GM12874 (cell line): ENCODE data around the gene HIKESHI.
A peak's percentile ranks its signal among the peaks of the same experiment; 100 is the strongest.

Experiments used
- TF ChIP-seq, protein P1 (sequence below): IDR thresholded peaks from 2 replicates; pipeline ENCODE4 v1.5.1; 2011; ENCODE audit warnings: low read depth, mild to moderate bottlenecking, control low read depth, low read length, moderate library complexity; ENCODE audit not compliant: insufficient read depth

HIKESHI gene

DNA sequence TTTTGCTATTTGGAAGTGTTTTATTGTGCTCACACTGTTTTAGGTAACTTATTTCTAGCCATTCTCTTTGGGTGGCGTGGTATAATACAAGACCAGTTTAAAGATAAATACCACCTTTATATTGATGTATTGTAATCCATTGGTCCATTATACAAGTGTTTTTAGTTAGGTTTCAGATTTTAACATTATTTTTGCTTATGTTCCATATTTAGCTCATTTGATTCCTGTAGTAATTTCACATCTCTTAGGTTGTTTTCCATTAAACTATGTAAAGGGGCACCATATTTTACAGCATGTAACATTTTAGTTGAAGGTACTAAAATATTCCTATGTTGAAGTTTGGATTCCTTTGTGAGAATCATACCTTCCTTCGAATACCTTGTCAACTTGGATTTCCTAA lies 37.4 kb upstream of the HIKESHI start:
- TF ChIP-seq, protein P1, sequence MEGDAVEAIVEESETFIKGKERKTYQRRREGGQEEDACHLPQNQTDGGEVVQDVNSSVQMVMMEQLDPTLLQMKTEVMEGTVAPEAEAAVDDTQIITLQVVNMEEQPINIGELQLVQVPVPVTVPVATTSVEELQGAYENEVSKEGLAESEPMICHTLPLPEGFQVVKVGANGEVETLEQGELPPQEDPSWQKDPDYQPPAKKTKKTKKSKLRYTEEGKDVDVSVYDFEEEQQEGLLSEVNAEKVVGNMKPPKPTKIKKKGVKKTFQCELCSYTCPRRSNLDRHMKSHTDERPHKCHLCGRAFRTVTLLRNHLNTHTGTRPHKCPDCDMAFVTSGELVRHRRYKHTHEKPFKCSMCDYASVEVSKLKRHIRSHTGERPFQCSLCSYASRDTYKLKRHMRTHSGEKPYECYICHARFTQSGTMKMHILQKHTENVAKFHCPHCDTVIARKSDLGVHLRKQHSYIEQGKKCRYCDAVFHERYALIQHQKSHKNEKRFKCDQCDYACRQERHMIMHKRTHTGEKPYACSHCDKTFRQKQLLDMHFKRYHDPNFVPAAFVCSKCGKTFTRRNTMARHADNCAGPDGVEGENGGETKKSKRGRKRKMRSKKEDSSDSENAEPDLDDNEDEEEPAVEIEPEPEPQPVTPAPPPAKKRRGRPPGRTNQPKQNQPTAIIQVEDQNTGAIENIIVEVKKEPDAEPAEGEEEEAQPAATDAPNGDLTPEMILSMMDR, result no peak

DNA sequence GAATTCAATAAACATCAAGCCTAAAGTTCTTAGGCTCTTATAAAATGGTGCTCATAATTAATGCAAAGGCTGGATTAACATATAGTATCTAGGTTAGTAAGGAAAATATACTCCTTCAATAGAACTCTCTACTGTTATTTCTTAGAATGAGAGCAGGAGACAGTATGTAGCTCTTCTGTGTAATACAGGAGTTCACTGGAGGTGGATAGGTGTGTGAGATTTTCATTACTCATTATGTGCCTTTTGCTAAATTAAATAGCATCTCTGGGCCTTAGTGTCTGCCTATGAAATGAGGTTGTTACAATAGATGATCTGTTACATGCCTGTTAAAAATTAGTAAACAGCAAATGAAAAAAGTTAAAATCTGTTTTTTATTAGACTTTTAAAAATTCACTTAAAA lies 36.8 kb upstream of the HIKESHI start:
- TF ChIP-seq, protein P1, result no peak

DNA sequence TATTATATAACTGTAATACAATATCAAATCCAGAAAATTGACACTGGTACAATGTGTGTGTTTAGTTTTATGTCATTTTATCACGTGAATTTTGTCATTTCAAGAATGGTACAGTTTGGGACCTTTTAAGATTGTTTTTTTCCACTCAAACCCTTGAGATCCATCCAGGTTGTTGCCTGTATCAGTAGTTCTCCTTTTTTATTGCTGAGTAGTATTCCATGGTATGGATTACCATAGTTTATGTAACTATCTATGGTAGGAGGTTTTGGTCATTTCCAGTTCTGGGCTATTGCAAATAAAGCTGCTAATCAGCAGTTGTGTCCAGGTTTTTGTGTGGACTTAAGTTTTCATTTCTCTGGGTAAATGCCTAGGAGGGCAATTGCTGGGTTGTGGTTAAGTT lies 32.4 kb upstream of the HIKESHI start:
- TF ChIP-seq, protein P1, result no peak

DNA sequence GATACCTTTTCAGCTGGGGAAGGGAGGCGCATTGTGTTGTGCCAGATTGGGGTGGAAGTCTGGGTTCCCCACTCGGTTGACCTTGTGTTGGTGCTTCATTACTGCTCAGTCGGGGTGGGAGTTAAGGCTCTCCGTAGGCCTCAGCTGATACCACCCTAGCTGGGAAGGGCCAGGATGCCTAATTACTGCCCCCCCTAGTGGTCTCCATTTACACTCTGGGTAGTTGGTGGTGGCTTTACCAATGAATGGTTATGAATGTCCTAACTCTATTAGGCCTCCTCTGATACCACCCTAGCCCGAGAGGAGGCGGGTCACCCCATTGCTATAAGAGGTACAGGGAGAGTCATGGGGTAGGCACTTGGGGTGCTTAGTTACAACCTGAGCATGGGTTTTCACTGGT lies 27.5 kb upstream of the HIKESHI start:
- TF ChIP-seq, protein P1, result 0 out of 2 replicates have a peak, but pooled peaks have one; percentile 21

DNA sequence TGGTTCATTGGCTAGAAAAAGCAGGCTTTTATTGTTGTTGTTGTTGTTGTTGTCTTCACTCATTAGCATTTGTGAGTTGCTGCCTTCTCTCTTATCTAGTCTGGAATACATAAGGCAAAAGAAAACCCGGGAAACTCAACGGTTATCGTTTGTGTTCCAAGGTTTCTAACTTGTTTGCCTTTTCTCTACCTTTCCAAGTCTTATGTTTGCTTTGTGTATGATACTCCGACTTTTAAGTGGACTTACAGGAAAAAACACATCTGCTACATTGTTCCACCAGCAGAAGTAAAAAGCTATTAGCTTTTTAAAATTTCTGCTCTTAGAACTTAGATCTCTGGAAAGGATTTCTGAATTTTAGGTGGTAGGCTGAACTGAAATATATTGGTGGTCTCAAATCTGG lies 27.0 kb upstream of the HIKESHI start:
- TF ChIP-seq, protein P1, result no peak

DNA sequence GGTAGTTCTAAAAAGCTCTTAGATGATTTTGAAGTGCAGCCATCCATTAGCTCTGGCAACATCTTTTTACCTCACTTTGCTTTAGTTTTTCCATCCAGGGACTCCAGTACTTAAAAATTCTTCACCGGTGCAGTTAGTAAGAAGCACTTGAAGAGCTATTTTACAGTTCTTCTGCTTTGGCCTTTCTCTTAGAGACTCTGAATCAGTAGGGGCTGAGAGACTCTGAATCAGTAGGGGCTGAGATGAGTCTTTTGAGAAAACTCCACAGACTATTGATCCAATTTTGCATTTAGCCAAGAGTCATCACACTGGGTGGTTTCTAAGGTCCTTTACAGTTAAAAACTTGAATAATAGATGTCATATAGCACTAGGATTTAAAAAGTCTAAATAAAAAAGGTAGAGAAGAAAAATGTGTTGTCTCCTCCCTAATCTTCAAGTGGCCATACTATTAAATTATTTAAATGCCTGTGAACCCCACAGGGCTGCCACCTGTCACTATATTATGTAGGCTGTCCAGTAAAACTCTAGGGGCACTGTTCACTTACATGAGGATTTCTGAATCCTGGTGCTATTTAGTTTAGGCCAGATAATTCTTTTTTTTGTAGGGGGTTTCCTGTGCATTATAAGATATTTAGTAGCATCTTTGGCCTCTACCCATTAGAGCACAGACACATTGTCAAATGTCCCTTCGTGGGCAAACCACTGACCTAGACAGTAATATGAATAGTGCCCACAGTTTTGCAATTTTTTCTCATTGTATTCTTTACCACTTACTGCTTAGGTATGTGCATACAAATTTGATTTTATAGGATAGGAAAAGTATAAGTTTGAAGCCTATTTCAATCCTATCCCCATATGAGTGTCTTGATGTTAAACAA lies 26.3 kb upstream of the HIKESHI start:
- TF ChIP-seq, protein P1, result no peak

DNA sequence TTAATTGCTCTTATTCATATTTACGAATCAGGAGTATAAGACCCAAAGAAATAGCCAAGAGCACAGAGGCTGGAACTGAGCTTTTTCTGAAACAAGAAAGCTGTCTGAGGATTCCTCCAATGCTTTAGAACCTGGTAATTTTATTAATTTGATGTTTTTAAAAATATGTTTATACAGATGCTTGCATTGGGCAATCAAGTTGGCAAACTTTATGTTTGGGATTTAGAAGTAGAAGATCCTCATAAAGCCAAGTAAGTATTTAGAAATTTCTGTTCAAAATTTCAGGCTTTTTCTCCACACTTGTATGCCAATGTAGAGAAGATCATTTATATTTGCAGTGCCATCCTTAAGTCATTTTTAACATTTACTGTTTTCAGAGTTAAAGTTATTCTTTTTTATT lies 24.3 kb upstream of the HIKESHI start:
- TF ChIP-seq, protein P1, result no peak
